Astrocyte of the hippocampus (primary cell): Measurements from ENCODE around the gene KRTAP10-12.

Experiments
- DNase-seq: peaks from one replicate; pipeline ENCODE4 v3.0.0; 2011; ENCODE audit warnings: low read depth, low spot score

Gene KRTAP10-12

GRCh38 chr21:44697811-44698734 is 1.1 kb downstream of the KRTAP10-12 start:
- DNase-seq: peak; percentile 14

DNA sequence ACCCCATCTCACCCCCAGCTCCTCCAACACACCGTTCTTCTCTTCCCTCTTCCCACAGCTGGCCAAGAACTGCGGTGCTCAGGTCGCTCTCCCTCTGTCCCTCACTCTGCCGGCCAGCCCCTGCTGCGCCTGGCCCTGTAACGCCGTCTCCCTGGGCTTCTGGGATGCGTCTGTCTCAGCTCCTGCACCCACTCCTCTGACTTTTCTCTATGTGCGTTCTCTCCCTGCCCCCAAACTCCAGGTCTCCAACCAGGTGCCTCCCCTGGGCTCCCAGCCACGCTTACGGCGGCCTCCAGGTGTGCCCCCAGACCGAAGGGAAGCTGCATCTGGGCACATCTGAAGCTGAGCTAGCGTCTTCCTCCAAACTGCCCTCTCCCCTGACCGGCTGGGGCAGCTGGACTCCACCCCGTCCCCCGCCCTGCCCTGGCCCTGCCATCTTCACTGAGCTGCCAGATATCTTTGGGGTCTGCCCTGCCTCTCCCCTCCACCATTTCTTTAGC is 2.6 kb downstream of the KRTAP10-12 start:
- no peak for DNase-seq

- DNase-seq: no peak
Measured at GRCh38 chr21:44700101-44701022, 3.4 kb downstream of the KRTAP10-12 start.

- no peak for DNase-seq
Measured at GRCh38 chr21:44701023-44701400, 4.0 kb downstream of the KRTAP10-12 start.

GRCh38 chr21:44701541-44701940 is 4.6 kb downstream of the KRTAP10-12 start:
- DNase-seq: no peak

GRCh38 chr21:44702111-44702972 is 5.4 kb downstream of the KRTAP10-12 start:
- no peak for DNase-seq

DNA sequence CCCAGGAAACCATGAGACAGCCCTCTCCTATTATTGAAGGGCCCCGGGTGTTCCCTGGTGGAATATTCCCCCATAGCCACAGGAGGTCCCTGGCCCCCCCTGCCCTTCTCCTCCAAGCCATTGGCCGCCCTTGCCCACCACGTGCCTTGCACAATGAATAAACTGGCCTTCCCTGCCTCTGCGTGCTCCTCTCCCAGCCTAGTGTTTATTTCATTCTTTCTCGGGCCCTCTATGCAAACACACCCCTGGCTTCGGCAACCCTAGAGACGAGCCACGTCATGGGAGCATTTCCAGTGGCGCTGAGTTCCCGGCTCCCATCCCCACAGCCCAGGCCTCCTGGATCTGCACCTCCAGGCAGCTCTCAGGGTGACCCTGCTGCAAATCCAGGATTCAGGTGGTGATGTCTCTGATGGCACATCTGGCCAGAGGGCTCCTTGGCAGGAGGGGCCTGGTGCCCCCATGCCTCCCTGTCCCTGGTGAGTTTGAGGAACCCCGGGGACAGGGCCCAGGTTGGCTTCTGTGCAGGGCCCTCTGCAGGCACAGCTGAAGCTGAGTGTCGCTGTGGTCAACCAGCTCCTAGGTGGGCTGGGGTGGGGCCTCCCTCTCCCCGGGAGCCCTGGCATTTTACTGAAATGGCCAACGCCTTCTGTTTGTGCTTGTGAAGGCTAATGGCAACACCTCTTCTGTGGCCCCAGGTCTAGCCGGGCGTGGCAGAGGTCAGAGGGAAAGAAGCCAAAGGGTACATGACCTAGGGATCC is 6.2 kb downstream of the KRTAP10-12 start:
- DNase-seq: no peak

- DNase-seq: no peak
Measured at GRCh38 chr21:44703731-44704635, 7.0 kb downstream of the KRTAP10-12 start.

GRCh38 chr21:44704636-44705001 is 7.6 kb downstream of the KRTAP10-12 start:
- DNase-seq: no peak

DNA sequence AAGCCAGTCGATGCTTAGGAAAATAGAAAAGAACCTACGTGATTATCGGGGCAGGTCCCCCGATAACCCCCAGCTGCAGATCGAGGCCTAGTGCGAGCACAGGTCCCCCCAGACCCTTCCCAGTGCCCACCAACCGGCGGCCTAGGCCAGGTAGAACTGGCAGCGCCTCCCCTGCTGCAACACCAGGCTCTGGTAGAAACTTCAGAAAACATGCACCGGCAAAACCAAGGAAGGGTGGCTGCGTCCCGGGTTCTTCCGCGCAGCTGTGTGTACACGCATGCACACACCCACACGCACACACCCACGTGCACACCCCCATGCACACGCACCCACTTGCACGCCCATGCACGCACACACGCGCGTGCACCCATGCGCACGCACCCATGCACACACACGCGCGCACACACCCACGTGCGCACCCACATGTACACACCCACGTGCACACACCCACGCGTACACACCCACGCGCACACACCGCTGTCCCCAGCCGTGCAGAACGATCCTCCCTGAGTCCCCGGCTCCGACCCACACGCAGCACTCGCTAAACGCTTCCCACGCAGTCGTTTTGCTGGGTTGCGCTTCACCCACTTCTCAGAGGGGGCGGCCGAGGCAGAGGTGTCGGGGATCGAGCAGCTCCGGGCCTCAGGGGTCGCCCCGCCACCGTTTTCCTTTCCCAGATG is 9.2 kb downstream of the KRTAP10-12 start:
- no peak for DNase-seq

- DNase-seq: no peak
Measured at GRCh38 chr21:44706706-44707581, 10.0 kb downstream of the KRTAP10-12 start.

- no peak for DNase-seq
Measured at GRCh38 chr21:44708213-44708865, 11.4 kb downstream of the KRTAP10-12 start.

DNA sequence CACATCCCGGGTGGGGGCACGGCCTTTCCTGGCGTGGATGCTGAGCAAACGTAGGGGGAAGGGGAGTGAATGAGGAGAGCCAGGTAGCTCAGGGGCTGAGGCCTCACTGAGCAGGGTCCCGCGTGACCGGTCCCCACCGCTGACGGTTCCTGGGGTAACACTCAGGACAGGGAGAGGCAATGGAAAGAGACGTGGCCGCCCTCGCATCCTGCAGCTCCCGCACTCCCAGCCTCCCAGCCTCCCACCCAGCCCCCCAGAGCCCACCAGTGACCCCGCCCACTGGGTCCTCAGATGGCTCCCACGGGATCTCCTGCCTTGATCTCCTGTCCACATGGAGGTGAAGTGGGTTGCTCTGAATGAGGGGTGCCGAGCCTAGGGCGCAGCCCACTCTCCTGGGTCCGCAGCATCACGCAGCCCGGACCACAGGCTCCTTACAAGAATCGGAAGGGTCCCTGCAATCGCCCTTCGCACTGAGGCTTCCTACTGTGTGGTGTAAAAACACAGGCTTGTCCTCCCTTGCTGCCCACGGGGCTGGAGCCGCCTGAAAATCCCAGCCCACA is 12.0 kb downstream of the KRTAP10-12 start:
- DNase-seq: no peak

DNA sequence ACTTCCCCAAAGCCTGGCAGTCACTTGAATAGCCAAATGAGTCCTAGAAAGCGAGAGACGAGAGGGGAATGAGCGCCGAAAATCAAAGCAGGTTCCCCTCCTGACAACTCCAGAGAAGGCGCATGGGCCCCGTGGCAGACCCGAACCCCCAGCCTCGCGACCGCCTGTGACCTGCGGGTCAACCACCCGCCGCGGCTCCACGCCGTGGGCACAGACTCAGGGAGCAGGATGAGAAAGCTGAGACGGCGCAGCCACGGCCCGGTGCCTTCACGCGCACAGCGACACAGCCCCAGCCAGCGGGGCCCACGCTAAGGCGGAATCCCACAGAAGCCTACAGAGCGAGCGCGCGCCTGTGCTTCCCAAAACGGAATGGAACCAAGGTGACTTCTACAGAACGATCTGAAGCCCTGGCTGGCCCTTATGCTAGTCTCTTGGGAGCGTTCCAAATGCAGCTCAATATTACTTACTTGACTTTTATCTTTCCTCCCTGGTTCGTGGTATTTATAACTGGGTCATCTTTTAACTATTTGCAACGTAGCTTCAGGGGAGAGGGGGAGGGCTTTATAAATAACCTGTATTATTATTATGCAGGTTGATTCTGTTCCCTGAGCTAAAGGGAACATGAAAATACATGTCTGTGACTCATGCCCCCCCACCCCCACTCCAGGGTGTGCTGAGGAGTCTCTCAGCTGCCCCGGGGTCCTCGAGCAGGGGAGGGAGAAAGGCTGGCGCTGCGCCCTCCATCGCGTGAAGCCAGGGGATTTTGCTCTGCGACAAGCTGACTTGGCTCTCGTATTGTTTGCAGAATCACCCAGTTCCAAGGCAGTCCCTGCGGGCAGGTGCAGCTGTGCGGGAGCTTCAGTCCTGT is 12.7 kb downstream of the KRTAP10-12 start:
- DNase-seq: peak; percentile 21

- DNase-seq: no peak
Measured at GRCh38 chr21:44710294-44710665, 13.3 kb downstream of the KRTAP10-12 start.

DNA sequence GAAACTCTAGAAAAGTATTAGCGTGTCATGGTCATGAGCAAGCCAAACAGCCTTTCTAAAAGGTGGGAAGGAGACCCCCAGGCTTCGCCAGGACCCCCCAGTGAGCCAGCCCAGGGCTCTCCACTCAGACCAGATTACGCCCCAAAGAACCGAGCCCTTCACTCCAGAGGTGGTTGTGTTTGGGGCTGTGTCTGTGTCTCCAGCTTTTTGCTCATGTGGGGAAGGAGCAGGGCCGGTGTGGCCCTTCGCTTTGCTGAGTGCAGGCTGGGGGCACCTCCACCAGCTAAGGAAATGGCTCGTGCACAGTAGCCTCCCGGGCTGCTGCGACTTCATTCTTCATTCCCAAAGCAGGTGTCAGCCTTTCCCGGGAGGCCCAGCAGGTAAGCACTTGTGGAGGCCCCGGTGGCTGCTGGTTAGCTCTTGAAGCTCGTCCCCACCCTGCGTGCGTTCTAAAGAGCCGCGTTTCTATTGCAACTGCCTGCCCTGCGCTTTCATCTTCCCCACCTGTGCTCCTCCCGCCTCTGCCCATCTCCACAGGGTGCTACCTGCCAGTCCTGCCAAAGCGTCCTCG is 13.9 kb downstream of the KRTAP10-12 start:
- no peak for DNase-seq
